A549 (cell line): ENCODE measurements around the gene GALNT18.

Source experiments
- CTCF ChIP-seq: fragments of >200 bp; sonication (Bioruptor Twin); formaldehyde crosslinking; IDR thresholded peaks from 3 replicates; pipeline ENCODE4 v1.5.1; 2016
- EP300 ChIP-seq, 2 experiments: fragments of >200 bp; sonication (Bioruptor Twin); formaldehyde crosslinking; IDR thresholded peaks; 2 replicates in 1 of 2; 3 replicates in 1 of 2; pipeline ENCODE4 v1.6.1; 2016 to 2017
- MAFK ChIP-seq: fragments of 450-650 bp; IDR thresholded peaks from 2 replicates; pipeline ENCODE4 v1.6.1; 2014; ENCODE audit not compliant: partially characterized antibody

- no peak for TF ChIP-seq MAFK
- TF ChIP-seq CTCF: no peak
- no peak for TF ChIP-seq EP300 (IDR thresholded peaks at IDR 0.05)
These were observed 292.6 kb downstream of the GALNT18 start for GRCh38 chr11:11329062-11329806.
